ENCODE data around the gene HSD3B1.

DNA sequence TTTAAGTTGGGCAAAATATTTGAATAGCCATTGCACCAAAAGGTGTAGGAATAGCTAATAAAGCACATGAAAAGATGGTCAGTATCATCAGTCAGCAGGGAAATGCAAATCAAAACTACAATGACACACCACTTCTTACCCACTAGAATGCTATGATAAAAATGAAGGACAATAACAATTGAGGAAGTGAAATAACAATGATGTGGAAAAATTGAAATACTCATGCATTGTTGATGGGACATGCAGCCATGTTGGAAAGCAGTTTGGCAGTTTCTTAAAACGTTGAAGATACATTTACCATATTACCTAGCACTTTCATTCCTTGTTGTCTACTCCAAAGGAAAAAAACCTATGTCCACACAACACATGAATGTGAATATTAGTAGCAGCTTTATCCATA lies 28.4 kb downstream of the HSD3B1 start:
- TF ChIP-seq, protein P1, sequence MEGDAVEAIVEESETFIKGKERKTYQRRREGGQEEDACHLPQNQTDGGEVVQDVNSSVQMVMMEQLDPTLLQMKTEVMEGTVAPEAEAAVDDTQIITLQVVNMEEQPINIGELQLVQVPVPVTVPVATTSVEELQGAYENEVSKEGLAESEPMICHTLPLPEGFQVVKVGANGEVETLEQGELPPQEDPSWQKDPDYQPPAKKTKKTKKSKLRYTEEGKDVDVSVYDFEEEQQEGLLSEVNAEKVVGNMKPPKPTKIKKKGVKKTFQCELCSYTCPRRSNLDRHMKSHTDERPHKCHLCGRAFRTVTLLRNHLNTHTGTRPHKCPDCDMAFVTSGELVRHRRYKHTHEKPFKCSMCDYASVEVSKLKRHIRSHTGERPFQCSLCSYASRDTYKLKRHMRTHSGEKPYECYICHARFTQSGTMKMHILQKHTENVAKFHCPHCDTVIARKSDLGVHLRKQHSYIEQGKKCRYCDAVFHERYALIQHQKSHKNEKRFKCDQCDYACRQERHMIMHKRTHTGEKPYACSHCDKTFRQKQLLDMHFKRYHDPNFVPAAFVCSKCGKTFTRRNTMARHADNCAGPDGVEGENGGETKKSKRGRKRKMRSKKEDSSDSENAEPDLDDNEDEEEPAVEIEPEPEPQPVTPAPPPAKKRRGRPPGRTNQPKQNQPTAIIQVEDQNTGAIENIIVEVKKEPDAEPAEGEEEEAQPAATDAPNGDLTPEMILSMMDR (IDR thresholded peaks at IDR 0.05): no peak
- no peak for TF ChIP-seq POLR2A (IDR thresholded peaks at IDR 0.05)

Measured in thyroid gland (tissue), 4 donors.